ENCODE results near the gene ARHGAP24.

- TF ChIP-seq CTCF (IDR thresholded peaks at IDR 0.05) (no peak), POLR2AphosphoS5 (IDR thresholded peaks at IDR 0.05) (no peak), POLR2A (IDR thresholded peaks at IDR 0.05) (no peak)
Observed at GRCh38 chr4:85720735-85721134, 245.8 kb downstream of the ARHGAP24 start.

Measured in breast epithelium (tissue), 3 donors.